ENCODE data around the gene REEP2. TPM values are rescaled to one million over a fixed set of nuclear protein-coding genes. Genes with fewer than 3 reads are reported as not detected.

The REEP2 gene
- total RNA-seq, 1 donor from 2014 or later: 17.2 TPM

- no peaks in the 10 kb centered on the region for H3K4me1 Mint-ChIP-seq (ENCODE audit: low read depth, unreplicated experiment)
- Histone ChIP-seq H3K4me2 (ENCODE audit: low read length) (no peak overlapping the region), H3K36me3 (ENCODE audit: insufficient read depth, low read length) (no peaks in the 10 kb centered on the region), H3K4me3 (ENCODE audit: insufficient read depth, low read depth, low read length) (no peak overlapping the region), H3K27ac (ENCODE audit: low read depth, low read length) (no peak overlapping the region), H3K79me2 (ENCODE audit: insufficient read depth, low read length) (no peaks in the 10 kb centered on the region), H3K9me3 (ENCODE audit: insufficient read depth, low read depth, low read length) (no peaks in the 10 kb centered on the region), H3K4me1 (ENCODE audit: insufficient read depth, low read length) (peaks cover 10% of the 10 kb centered on the region), H4K20me1 (ENCODE audit: insufficient read depth, low read length) (no peaks in the 10 kb centered on the region), H2AFZ (ENCODE audit: low read depth, low read length) (no peak overlapping the region), H3K27me3 (ENCODE audit: insufficient read depth, low read length) (no peaks in the 10 kb centered on the region), H3K9ac (ENCODE audit: low read length) (no peak overlapping the region)
- H3K4me3 Mint-ChIP-seq (ENCODE audit: unreplicated experiment): no peak overlapping the region
- DNase-seq (ENCODE audit: low read depth) (no peak), FAIRE-seq (no peak)
- peaks cover 18% of the 10 kb centered on the region for H3K27me3 Mint-ChIP-seq (ENCODE audit: low read depth, unreplicated experiment)
- H3K9me3 Mint-ChIP-seq (ENCODE audit: unreplicated experiment): no peaks in the 10 kb centered on the region
- TF ChIP-seq EZH2 (IDR thresholded peaks at IDR 0.05; ENCODE audit: insufficient read depth, low read length): no peak
- TF ChIP-seq, protein P1, sequence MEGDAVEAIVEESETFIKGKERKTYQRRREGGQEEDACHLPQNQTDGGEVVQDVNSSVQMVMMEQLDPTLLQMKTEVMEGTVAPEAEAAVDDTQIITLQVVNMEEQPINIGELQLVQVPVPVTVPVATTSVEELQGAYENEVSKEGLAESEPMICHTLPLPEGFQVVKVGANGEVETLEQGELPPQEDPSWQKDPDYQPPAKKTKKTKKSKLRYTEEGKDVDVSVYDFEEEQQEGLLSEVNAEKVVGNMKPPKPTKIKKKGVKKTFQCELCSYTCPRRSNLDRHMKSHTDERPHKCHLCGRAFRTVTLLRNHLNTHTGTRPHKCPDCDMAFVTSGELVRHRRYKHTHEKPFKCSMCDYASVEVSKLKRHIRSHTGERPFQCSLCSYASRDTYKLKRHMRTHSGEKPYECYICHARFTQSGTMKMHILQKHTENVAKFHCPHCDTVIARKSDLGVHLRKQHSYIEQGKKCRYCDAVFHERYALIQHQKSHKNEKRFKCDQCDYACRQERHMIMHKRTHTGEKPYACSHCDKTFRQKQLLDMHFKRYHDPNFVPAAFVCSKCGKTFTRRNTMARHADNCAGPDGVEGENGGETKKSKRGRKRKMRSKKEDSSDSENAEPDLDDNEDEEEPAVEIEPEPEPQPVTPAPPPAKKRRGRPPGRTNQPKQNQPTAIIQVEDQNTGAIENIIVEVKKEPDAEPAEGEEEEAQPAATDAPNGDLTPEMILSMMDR (IDR thresholded peaks at IDR 0.05; ENCODE audit: insufficient read depth, low read depth, low read length): no peak
- no peak overlapping the region for H3K27ac Mint-ChIP-seq (ENCODE audit: unreplicated experiment)
- H3K36me3 Mint-ChIP-seq (ENCODE audit: low read depth, unreplicated experiment): peaks cover 5% of the 10 kb centered on the region
These were observed 6.1 kb downstream of the REEP2 start for GRCh38 chr5:138444774-138445546.

- Histone ChIP-seq H4K20me1 (ENCODE audit: insufficient read depth, low read length) (no peaks in the 10 kb centered on the region), H3K36me3 (ENCODE audit: insufficient read depth, low read length) (no peaks in the 10 kb centered on the region), H3K9me3 (ENCODE audit: insufficient read depth, low read depth, low read length) (no peaks in the 10 kb centered on the region), H3K4me2 (ENCODE audit: low read length) (no peak overlapping the region), H3K9ac (ENCODE audit: low read length) (no peak overlapping the region), H3K79me2 (ENCODE audit: insufficient read depth, low read length) (no peaks in the 10 kb centered on the region), H3K4me3 (ENCODE audit: insufficient read depth, low read depth, low read length) (no peak overlapping the region), H3K4me1 (ENCODE audit: insufficient read depth, low read length) (peaks cover 4% of the 10 kb centered on the region), H2AFZ (ENCODE audit: low read depth, low read length) (no peak overlapping the region), H3K27ac (ENCODE audit: low read depth, low read length) (no peak overlapping the region), H3K27me3 (ENCODE audit: insufficient read depth, low read length) (no peaks in the 10 kb centered on the region)
- FAIRE-seq (no peak), DNase-seq (ENCODE audit: low read depth) (no peak)
- no peak overlapping the region for H3K4me3 Mint-ChIP-seq (ENCODE audit: unreplicated experiment)
- H3K27ac Mint-ChIP-seq (ENCODE audit: unreplicated experiment): no peak overlapping the region
- no peaks in the 10 kb centered on the region for H3K9me3 Mint-ChIP-seq (ENCODE audit: unreplicated experiment)
- H3K36me3 Mint-ChIP-seq (ENCODE audit: low read depth, unreplicated experiment): peaks cover 5% of the 10 kb centered on the region
- peaks cover 19% of the 10 kb centered on the region for H3K27me3 Mint-ChIP-seq (ENCODE audit: low read depth, unreplicated experiment)
- H3K4me1 Mint-ChIP-seq (ENCODE audit: low read depth, unreplicated experiment): no peaks in the 10 kb centered on the region
- TF ChIP-seq EZH2 (IDR thresholded peaks at IDR 0.05; ENCODE audit: insufficient read depth, low read length): no peak
- TF ChIP-seq, protein P1 (IDR thresholded peaks at IDR 0.05; ENCODE audit: insufficient read depth, low read depth, low read length): no peak
These were observed 6.9 kb downstream of the REEP2 start for GRCh38 chr5:138445547-138446271.
